ENCODE data around the gene CCNI2. TPM values are rescaled to one million over a fixed set of nuclear protein-coding genes. Genes with fewer than 3 reads are reported as not detected.

The CCNI2 gene
- polyA plus RNA-seq, 1 experiment = not detected

DNA sequence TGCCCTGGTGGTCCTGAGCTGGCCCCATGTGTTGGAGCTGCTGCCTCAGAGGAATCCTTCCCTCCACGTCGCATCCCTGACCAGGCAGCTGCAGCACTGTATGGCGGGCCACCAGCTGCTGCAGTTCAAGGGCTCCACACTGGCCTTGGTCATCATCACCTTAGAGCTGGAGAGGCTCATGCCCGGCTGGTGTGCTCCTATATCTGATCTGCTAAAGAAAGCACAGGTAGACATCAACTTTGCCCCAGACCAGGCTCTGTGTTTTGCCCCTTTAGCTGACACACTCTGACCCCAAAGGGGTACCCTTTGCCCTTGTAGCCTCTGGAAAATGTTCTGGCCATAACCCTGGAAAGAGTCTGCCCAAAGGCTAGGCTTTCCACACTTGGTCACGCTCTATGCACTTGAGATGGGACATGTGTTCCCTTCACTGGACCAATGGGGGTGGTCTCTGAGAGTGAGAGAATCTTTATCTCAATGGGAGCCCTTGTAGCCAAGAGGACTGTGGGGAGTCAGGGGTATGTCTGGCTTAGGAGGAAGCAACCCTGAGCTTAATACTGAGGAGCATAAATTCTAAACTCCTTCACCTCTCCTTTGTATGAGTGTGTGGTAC is 4.8 kb downstream of the CCNI2 start:
- no peak overlapping the region for H3K4me3 ChIP-seq (ENCODE audit: low read depth, low read length)
- no peak for DNase-seq (ENCODE audit: low read depth, low spot score)
- CTCF ChIA-PET = interaction anchor here (9.7 kb wide), 1 partner anchor 68 kb away, joined by 147 read pairs; no protein-coding TSS in a partner anchor
- no peak for TF ChIP-seq CTCF (IDR thresholded peaks at IDR 0.05; ENCODE audit: low read depth, low read length)
- H3K9me3 ChIP-seq (ENCODE audit: control insufficient read depth, insufficient read depth, low read length) = peaks cover 4% of the 10 kb centered on the region; the same call in 1 of the 2 replicates
- no peak overlapping the region for H3K27ac ChIP-seq (ENCODE audit: low read depth, low read length)
- POLR2A ChIA-PET = no interaction called here
- peaks cover 27% of the 10 kb centered on the region for H3K27me3 ChIP-seq (ENCODE audit: control insufficient read depth, insufficient read depth, low read length)

GRCh38 chr5:132752581-132753125 is 5.4 kb downstream of the CCNI2 start:
- ChIA-PET POLR2A (no interaction called here), CTCF (interaction anchor here (9.7 kb wide), 1 partner anchor 68 kb away, joined by 147 read pairs; no protein-coding TSS in a partner anchor)
- Histone ChIP-seq H3K27me3 (ENCODE audit: control insufficient read depth, insufficient read depth, low read length) (peaks cover 22% of the 10 kb centered on the region), H3K27ac (ENCODE audit: low read depth, low read length) (no peak overlapping the region), H3K9me3 (ENCODE audit: control insufficient read depth, insufficient read depth, low read length) (peaks cover 4% of the 10 kb centered on the region; the same call in 1 of the 2 replicates), H3K4me3 (ENCODE audit: low read depth, low read length) (no peak overlapping the region)
- no peak for DNase-seq (ENCODE audit: low read depth, low spot score)
- no peak for TF ChIP-seq CTCF (IDR thresholded peaks at IDR 0.05; ENCODE audit: low read depth, low read length)

DNA sequence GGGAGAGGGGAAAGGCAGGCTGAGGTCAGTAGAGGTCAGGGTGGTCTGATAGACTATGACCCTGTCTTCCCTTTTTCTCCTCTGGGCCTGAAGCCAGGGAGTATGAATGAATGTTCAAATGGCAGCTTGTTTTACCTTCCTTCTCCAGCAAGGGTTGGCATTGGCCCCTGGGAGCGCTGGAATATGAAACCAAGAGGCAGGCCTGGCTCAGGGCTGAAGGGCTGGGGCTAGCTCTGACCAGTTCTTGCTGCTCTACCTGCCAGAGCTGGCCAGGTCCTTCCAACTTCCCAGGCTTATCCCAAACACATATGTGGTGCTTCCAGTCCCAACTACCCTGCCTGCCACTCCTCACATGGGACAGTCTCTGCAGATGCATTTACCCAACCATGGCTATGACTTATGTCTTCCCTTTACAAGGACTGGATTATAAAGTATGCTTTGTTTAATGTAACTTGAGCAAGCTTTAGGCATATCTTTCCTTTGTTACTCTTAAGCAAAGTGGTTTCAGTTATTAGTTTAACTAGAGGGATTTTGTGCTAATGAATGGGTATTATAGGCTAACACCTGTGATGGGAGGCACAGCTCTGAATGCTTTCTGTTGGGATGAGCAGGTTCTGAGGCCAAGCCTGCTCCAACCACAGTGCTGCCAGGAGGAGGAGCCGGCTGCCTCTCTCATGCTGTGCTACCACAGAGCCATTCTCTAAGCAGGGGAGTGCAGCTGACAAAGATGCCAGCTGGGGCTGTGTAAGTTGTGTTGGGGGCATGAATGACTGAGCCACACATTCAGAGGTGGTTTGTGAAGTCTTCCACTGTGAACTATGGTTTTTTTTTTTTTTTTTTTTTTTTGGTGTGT is 6.1 kb downstream of the CCNI2 start:
- Histone ChIP-seq H3K9me3 (ENCODE audit: control insufficient read depth, insufficient read depth, low read length) (no peaks in the 10 kb centered on the region), H3K27ac (ENCODE audit: low read depth, low read length) (no peak overlapping the region), H3K27me3 (ENCODE audit: control insufficient read depth, insufficient read depth, low read length) (peaks cover 14% of the 10 kb centered on the region), H3K4me3 (ENCODE audit: low read depth, low read length) (no peak overlapping the region)
- ChIA-PET POLR2A (no interaction called here), CTCF (interaction anchor here (0.6 to 9.7 kb wide), 4 partner anchors 9 to 67 kb away, joined by 3 to 147 read pairs (median 6); no protein-coding TSS in a partner anchor)
- DNase-seq (ENCODE audit: low read depth, low spot score) = no peak
- 0 out of 2 replicates have a peak, but pooled peaks have one; percentile 6 for TF ChIP-seq CTCF (IDR thresholded peaks at IDR 0.05; ENCODE audit: low read depth, low read length)

DNA sequence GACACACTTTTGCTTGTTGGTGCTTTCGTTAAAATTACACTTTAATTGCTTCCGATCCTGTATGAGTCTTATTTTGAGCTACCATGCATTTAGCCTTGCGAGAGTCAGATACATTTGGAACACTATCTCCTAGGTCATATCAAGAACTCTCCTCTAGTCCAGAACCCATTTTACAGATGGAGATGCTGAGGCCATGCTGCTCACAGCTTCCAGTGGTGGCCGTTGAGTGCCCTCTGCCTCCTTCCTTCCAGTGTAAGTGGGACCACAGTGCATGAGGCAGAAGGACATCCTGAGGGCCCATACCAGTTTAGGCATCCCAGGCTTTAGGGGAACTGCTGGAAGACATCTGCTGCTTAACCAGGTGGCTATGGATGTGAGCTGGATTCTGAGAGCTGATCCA is 6.9 kb downstream of the CCNI2 start:
- no peak for TF ChIP-seq CTCF (IDR thresholded peaks at IDR 0.05; ENCODE audit: low read depth, low read length)
- ChIA-PET CTCF (interaction anchor here (1.1 to 9.7 kb wide), 10 partner anchors 39 to 227 kb away, joined by 4 to 147 read pairs (median 5); partner anchors contain the start of genes GDF9, SHROOM1 and UQCRQ), POLR2A (interaction anchor here (1.6 kb wide), 1 partner anchor 66 kb away, joined by 7 read pairs; no protein-coding TSS in a partner anchor)
- H3K4me3 ChIP-seq (ENCODE audit: low read depth, low read length) = no peak overlapping the region
- H3K27me3 ChIP-seq (ENCODE audit: control insufficient read depth, insufficient read depth, low read length) = peaks cover 10% of the 10 kb centered on the region
- H3K27ac ChIP-seq (ENCODE audit: low read depth, low read length) = no peak overlapping the region
- no peak for DNase-seq (ENCODE audit: low read depth, low spot score)
- H3K9me3 ChIP-seq (ENCODE audit: control insufficient read depth, insufficient read depth, low read length) = no peaks in the 10 kb centered on the region
